Caco-2 (cell line): ENCODE measurements around the gene SPATA16. TPM values are rescaled to one million over a fixed set of nuclear protein-coding genes. Genes with fewer than 3 reads are reported as not detected.

Experiments
- BruUV-seq: library from RNA; stranded (reverse); fragments of 400-500 nt; replicated peaks from 2 replicates; lab custom pipeline; 2021; lab: Mats Ljungman, UMichigan
- CTCF ChIA-PET: fragments of 300-600 bp; sonication (Branson Sonifier 250); formaldehyde crosslinking; loops from one replicate; lab custom pipeline; 2022; ENCODE audit warnings: antibody characterized with exemption; lab: Charles Lee
- POLR2A ChIA-PET: fragments of 300-600 bp; sonication (Branson Sonifier 250); formaldehyde crosslinking; loops from one replicate; lab custom pipeline; 2022; ENCODE audit warnings: antibody characterized with exemption; lab: Charles Lee
- DNase-seq, 2 experiments: peaks; one replicate each; pipeline versions ENCODE4 v3.0.0 to v3.0.0-alpha.2; 2020 to 2022
- H3K27me3 ChIP-seq: replicated peaks from 2 replicates; pipeline ENCODE4 v1.6.0; 2011; ENCODE audit warnings: low read length; ENCODE audit not compliant: control insufficient read depth, insufficient read depth
- H3K36me3 ChIP-seq: 2 replicates; pipeline ENCODE4 v1.5.1; 2011; ENCODE audit warnings: low read length; ENCODE audit not compliant: control insufficient read depth, insufficient read depth
- H3K4me1 ChIP-seq: fragments of 250-450 bp; sonication (Bioruptor Pico); 2 replicates; pipeline ENCODE4 v1.5.1; 2020; ENCODE audit warnings: mild to moderate bottlenecking
- H3K4me3 ChIP-seq: 2 replicates; pipeline ENCODE4 v1.5.1; 2011; ENCODE audit warnings: low read depth, mild to moderate bottlenecking, control low read depth, low read length
- H3K9me3 ChIP-seq: fragments of 250-450 bp; sonication (Bioruptor Pico); 2 replicates; pipeline ENCODE4 v1.5.1; 2020; ENCODE audit warnings: mild to moderate bottlenecking, moderate library complexity
- H3K27ac Mint-ChIP-seq: one replicate; pipeline ENCODE4 v1.8.0; 2022; ENCODE audit warnings: mixed read lengths; ENCODE audit not compliant: unreplicated experiment
- H3K27me3 Mint-ChIP-seq: one replicate; pipeline ENCODE4 v1.8.0; 2022; ENCODE audit warnings: mixed read lengths; ENCODE audit not compliant: insufficient read depth, unreplicated experiment
- H3K36me3 Mint-ChIP-seq: one replicate; pipeline ENCODE4 v1.8.0; 2022; ENCODE audit warnings: mild to moderate bottlenecking, mixed read lengths; ENCODE audit not compliant: insufficient read depth, unreplicated experiment
- H3K4me1 Mint-ChIP-seq: one replicate; pipeline ENCODE4 v1.8.0; 2022; ENCODE audit warnings: low read depth, mixed read lengths; ENCODE audit not compliant: unreplicated experiment
- H3K4me3 Mint-ChIP-seq: one replicate; pipeline ENCODE4 v1.8.0; 2022; ENCODE audit warnings: mild to moderate bottlenecking, moderate library complexity, mixed read lengths; ENCODE audit not compliant: unreplicated experiment
- H3K9me3 Mint-ChIP-seq: one replicate; pipeline ENCODE4 v1.8.0; 2022; ENCODE audit warnings: mixed read lengths; ENCODE audit not compliant: unreplicated experiment
- intact Hi-C: fragments of 100-400 bp; cut with micrococcal nuclease; formaldehyde crosslinking; loops from one replicate; pipeline ENCODE4 v1.10.0; 2022; ENCODE audit not compliant: unreplicated experiment
- total RNA-seq: library from RNA; stranded (reverse); gene quantifications from 2 replicates; pipeline ENCODE4 v1.2.3, GENCODE V29; 2022
- TF ChIP-seq, protein P1 (sequence below), 2 experiments: fragments of 200-600 bp in 1 of 2; IDR thresholded peaks; 1 replicate in 1 of 2; 2 replicates in 1 of 2; pipeline versions ENCODE4 v1.5.1 to v1.8.0; 2011 to 2022; ENCODE audit warnings: antibody characterized with exemption in 1 of 2, control low read depth in 1 of 2, inconsistent platforms in 1 of 2, low read depth in 1 of 2, low read length in 1 of 2, mild to moderate bottlenecking in 1 of 2, moderate library complexity in 1 of 2; ENCODE audit not compliant: insufficient read depth in 1 of 2, severe bottlenecking in 1 of 2, unreplicated experiment in 1 of 2

Gene SPATA16
- total RNA-seq, 1 experiment from 2014 or later, result not detected

- Mint-ChIP-seq H3K27ac (no peak overlapping the region), H3K36me3 (no peaks in the 10 kb centered on the region), H3K4me1 (no peaks in the 10 kb centered on the region), H3K27me3 (peaks cover 11% of the 10 kb centered on the region), H3K4me3 (no peak overlapping the region), H3K9me3 (no peaks in the 10 kb centered on the region)
- H3K9me3 ChIP-seq, result no peaks in the 10 kb centered on the region
- POLR2A ChIA-PET, result no interaction called here
- intact Hi-C loops, result loop anchor here (10.0 kb wide), 2 partner anchors 146 to 584 kb away; no protein-coding TSS in a partner anchor
- CTCF ChIA-PET, result no interaction called here
- BruUV-seq, result no TSS peak
- no peaks in the 10 kb centered on the region for H3K36me3 ChIP-seq
- no peak for DNase-seq
- TF ChIP-seq, protein P1, sequence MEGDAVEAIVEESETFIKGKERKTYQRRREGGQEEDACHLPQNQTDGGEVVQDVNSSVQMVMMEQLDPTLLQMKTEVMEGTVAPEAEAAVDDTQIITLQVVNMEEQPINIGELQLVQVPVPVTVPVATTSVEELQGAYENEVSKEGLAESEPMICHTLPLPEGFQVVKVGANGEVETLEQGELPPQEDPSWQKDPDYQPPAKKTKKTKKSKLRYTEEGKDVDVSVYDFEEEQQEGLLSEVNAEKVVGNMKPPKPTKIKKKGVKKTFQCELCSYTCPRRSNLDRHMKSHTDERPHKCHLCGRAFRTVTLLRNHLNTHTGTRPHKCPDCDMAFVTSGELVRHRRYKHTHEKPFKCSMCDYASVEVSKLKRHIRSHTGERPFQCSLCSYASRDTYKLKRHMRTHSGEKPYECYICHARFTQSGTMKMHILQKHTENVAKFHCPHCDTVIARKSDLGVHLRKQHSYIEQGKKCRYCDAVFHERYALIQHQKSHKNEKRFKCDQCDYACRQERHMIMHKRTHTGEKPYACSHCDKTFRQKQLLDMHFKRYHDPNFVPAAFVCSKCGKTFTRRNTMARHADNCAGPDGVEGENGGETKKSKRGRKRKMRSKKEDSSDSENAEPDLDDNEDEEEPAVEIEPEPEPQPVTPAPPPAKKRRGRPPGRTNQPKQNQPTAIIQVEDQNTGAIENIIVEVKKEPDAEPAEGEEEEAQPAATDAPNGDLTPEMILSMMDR (IDR thresholded peaks at IDR 0.05; ENCODE audit: insufficient read depth in 1 of 2, low read depth in 1 of 2, low read length in 1 of 2, severe bottlenecking in 1 of 2, unreplicated experiment in 1 of 2), result no peak
- H3K4me1 ChIP-seq, result no peaks in the 10 kb centered on the region
- H3K4me3 ChIP-seq, result no peak overlapping the region
- no peaks in the 10 kb centered on the region for H3K27me3 ChIP-seq
These were observed 160.2 kb downstream of the SPATA16 start for GRCh38 chr3:172980849-172981248.

DNA sequence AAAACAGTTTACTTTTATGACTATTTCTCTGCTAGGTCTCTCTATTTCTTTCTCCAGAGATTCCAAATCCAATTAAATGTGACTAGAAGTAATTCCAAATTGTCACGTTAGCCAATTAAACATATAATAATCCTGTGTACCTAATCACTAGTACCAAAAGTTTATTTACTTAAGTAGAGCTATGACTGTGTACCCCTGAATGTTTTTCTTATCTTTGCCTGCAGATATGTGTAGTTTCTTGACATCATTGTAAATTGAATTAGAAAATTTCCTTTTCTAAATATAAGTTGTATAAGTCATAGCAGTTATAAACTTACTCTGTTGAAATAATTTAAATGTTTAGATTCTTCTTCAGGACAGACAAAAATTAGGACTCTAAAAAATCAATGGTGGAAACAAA, 163.3 kb downstream of the SPATA16 start:
- Mint-ChIP-seq H3K9me3 (no peaks in the 10 kb centered on the region), H3K36me3 (no peaks in the 10 kb centered on the region), H3K27ac (no peak overlapping the region), H3K27me3 (peaks cover 15% of the 10 kb centered on the region), H3K4me1 (no peaks in the 10 kb centered on the region), H3K4me3 (no peak overlapping the region)
- CTCF ChIA-PET, result interaction anchor here (0.7 kb wide), 1 partner anchor 67 kb away, joined by 3 read pairs; no protein-coding TSS in a partner anchor
- TF ChIP-seq, protein P1 (IDR thresholded peaks at IDR 0.05; ENCODE audit: insufficient read depth in 1 of 2, low read depth in 1 of 2, low read length in 1 of 2, severe bottlenecking in 1 of 2, unreplicated experiment in 1 of 2), result no peak
- Histone ChIP-seq H3K9me3 (no peaks in the 10 kb centered on the region), H3K4me3 (no peak overlapping the region), H3K27me3 (no peaks in the 10 kb centered on the region), H3K4me1 (no peaks in the 10 kb centered on the region), H3K36me3 (no peaks in the 10 kb centered on the region)
- DNase-seq, result no peak
- intact Hi-C loops, result no loop called here
- POLR2A ChIA-PET, result no interaction called here
- no TSS peak for BruUV-seq

GRCh38 chr3:172974969-172975368, 166.1 kb downstream of the SPATA16 start:
- no TSS peak for BruUV-seq
- TF ChIP-seq, protein P1 (IDR thresholded peaks at IDR 0.05; ENCODE audit: insufficient read depth in 1 of 2, low read depth in 1 of 2, low read length in 1 of 2, severe bottlenecking in 1 of 2, unreplicated experiment in 1 of 2), result no peak
- DNase-seq, result no peak
- Mint-ChIP-seq H3K36me3 (no peaks in the 10 kb centered on the region), H3K27ac (no peak overlapping the region), H3K27me3 (peaks cover 9% of the 10 kb centered on the region), H3K4me1 (no peaks in the 10 kb centered on the region), H3K4me3 (no peak overlapping the region), H3K9me3 (no peaks in the 10 kb centered on the region)
- intact Hi-C loops, result no loop called here
- Histone ChIP-seq H3K27me3 (no peaks in the 10 kb centered on the region), H3K36me3 (no peaks in the 10 kb centered on the region), H3K4me3 (no peak overlapping the region), H3K4me1 (no peaks in the 10 kb centered on the region), H3K9me3 (no peaks in the 10 kb centered on the region)
- CTCF ChIA-PET, result no interaction called here
- POLR2A ChIA-PET, result no interaction called here
